Measurements from ENCODE around the gene CSNK1A1.
"Not testable (repeated sequence)": the region's sequence is repeated elsewhere in the genome, so short reads cannot be mapped to it uniquely, and the experiment has no call there.

The CSNK1A1 gene
- 181 to 246 (median 184) reads per million in 3 experiments for total RNA-seq

DNA sequence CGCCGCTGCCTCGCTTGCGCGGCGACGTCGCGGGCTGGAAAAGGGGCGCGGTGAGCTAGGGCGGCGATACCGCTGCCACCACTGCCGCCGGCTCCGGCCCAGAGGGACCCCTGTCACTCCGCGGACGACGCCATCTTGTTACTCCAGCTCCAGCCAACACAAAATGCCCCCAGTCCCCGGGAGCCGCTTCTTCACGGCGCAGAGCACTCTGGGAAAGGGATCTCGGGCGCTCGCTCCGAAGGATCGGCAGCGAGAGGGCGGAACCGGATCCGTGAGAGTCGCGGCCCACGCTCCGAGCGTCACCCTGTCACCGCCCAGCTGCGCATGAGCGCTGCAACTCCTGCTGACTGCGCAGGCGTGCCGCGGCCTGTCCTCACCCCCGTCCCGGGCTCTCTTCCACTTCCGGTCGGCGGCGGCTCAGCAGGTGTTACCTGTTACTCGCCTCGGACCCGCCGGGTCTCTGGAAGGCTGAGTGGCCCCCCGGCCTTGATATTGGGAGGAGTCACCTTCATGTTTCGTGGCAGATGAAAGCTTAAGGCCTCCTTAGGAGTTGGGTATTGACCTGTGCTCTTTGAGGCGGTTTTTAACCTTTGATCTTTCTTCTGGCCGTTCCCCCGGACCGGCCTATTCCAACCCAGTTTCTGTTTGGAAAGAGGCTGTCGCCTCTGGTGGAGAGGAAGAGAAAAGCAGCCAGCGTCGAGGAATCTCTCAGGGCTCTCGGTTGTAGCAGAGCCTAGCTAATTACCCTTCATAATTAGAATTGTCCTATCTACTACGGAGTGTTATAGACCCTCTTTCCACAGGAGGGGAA, at the start of gene CSNK1A1:
CSNK1A1 (minus strand) TSS at position 213 of the 811 bp plus-strand sequence. CDS start 475 bp downstream, outside the sequence.
- DNase-seq = peak; percentile 99

DNA sequence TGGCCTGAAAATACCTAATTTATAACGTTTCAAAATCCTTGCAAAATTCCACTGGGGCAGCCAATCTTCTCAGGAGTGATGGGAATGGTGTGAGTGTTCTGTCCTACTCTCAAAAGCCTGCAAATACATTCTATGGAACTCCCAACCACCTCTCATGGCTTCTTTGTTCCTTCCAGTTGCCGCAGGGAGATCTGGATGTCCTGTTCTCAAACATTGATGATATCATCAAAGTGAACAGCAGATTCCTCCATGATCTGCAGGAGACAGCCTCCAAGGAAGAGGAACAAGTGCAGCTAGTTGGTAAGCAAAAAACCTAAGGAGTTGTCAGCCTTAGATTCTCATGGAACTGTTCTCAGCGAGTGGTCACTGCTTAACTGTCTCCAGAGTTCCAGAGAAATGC, 49.7 kb upstream of the CSNK1A1 start:
- no peak for DNase-seq

DNA sequence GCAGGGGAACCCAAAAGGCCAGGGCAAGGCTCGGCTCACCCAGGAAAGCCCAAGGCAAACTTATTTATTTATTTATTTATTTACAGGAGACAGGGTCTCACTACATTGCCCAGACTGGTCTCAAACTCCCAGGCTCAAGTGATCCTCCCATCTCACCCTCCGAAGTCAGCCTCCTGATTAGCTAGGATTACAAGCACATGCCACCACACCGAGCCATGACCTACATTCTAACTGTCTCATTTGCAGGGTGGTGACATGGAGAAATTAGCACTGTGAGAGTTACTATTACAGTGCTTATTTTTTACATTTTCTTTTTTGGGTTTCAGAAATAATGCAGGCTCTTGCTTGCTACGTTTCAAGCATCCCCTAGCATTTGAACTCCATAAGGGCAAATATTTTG, 48.1 kb upstream of the CSNK1A1 start:
- DNase-seq = no peak

DNA sequence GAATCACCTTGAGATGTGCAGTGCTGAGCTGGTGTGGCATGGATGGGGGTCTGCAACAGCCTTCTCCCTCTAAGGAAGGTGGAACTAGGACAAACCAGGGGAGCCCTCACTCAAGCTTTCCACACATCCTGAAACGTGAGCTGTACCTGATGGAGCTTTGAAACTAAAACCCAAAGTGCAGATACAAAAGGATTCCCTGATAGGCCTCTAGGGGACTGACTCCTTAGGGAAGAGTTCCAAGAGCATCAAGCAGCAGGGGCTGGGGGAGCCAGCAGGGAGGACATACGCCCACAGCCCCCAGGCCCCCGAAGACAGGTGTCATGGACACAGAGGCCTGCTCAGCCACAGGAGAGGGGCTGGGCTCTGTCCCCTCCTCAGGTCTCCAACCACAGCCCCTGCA, 47.7 kb upstream of the CSNK1A1 start:
- no peak for DNase-seq

DNA sequence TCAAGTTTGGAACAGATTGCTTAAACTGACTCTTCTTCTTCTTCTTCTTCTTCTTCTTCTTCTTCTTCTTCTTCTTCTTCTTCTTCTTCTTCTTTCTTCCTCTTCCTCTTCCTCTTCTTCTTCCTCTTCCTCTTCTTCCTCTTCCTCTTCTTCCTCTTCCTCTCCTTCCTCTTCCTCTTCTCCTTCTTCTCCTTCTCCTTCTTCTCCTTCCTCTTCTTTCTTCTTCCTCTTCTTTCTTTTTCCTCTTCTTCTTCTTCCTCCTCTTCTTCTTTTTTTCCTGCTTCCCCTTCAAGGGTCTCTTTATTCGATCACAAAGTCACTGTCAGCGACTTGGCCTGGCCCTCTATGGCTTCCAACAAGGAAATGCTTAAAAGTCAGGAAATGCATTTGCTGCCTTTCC, 47.0 kb upstream of the CSNK1A1 start:
- not testable (repeated sequence) for DNase-seq

DNA sequence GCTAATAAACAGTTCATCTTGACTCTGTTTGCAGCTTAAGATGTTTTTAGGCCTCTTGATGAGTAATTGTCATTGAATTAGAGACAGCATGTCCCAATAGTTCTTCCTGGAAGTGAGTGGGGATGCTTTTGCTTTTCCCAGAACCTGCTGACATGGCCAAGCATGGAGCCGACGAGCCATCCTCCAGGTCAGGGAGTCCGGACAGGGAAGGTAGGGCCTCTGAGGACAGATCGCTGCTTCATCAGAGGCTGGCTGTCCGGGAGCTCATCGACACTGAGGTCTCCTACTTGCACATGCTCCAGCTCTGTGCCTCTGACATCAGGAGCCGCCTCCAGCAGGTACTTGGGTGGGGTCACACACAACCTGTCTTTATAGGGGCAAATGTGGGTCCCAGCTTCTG, 46.4 kb upstream of the CSNK1A1 start:
- no peak for DNase-seq

DNA sequence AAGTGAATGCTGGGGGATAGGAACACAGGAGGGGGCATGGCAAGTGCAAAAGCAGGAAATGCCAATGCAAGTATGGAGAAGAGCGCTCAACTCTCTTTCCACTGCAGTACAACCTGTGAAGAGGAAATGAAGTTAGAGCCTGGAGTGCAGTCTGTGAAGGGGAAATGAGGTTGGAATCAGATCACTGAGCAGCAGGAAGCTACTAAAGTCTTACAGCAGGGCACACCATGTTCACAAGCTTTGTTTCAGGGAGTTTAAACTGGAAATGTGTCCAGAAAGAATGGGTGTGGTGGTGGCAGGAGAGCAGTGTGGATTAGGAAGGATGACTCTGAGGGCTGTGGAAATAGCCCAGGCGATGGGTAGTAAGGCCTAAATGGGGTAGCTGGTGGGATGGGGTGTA, 45.5 kb upstream of the CSNK1A1 start:
- no peak for DNase-seq

DNA sequence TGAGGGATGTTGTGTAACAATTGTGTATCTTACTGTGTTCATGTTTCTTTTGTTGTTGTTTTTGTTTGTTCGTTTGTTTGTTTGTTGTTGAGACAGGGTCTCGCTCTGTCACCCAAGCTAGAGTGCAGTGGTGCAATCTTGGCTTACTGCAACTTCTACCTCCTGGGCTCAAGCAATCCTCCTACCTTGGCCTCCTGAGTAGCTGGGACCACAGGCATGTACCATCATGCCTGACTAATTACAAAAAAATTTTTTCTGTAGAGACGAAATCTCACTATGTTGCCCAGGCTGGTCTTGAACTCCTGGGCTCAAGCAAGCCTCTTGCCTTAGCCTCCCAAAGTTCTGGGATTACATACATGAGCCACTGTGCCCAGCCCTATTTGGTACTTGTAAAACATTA, 43.9 kb upstream of the CSNK1A1 start:
- not testable (repeated sequence) for DNase-seq

DNA sequence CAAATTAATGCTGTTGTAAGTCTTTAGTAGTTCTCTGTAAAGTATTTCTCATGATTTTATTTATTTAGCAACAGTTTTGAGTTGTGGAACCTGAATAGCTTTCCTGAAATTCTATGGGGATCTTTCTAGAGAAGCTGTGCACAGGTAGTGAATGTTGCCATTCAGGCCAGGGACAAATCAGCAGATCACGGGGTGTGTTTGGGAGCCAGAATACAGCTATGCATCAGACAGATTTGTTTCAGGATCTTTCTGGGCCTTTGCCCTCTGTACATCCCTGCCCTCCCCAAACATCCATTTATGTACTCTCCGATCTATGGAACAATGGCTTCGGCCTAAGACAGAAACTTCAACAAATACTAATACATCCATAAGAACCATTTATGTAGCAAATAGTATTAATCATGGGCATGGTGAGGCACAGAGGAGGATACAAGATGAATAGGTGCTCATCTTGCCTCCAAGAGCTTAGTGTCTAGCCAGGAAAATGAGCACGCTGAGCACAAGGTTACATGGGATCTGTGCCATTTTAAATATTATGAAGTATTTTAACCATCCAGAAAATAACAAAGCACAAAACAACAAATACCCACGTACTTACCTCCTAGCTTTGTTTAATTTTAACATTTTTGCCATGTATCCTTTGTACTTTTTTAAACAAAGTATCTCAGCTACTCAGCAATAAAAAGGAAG, 43.1 kb upstream of the CSNK1A1 start:
- no peak for DNase-seq

DNA sequence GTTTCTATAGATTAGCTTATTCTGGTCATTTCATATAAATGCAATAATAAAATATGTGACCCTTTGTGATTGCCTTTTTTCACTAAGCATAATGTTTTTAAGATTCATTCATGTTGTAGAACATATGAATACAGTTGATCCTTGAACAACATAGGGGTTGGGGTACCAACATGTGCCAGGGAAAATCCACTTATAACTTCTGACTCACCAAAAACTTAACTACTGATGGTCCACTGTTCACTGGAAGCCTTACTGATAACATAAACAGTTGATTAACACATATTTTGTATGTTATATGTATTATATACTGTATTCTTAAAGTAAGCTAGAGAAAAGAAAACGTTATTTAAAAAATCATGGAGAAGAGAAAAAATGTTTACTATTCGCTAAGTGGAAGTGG, 42.1 kb upstream of the CSNK1A1 start:
- no peak for DNase-seq

DNA sequence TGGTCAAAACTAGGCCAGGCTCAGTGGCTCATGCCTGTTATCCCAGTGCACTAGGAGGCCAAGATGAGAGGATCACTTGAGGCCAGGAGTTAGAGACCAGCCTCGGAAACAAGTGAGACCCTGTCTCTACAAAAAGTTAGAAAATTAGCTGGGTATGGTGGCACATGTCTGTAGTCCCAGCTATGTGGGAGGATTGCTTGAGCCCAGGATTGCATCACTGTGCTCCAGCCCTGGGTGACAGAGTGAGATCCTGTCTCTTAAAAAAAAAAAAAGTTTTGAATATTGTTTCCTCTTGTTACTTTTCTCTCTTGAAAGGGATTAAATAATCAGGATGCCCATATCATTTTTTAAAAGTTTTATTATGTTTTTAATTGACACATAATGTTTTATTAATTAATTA, 37.7 kb upstream of the CSNK1A1 start:
- no peak for DNase-seq

DNA sequence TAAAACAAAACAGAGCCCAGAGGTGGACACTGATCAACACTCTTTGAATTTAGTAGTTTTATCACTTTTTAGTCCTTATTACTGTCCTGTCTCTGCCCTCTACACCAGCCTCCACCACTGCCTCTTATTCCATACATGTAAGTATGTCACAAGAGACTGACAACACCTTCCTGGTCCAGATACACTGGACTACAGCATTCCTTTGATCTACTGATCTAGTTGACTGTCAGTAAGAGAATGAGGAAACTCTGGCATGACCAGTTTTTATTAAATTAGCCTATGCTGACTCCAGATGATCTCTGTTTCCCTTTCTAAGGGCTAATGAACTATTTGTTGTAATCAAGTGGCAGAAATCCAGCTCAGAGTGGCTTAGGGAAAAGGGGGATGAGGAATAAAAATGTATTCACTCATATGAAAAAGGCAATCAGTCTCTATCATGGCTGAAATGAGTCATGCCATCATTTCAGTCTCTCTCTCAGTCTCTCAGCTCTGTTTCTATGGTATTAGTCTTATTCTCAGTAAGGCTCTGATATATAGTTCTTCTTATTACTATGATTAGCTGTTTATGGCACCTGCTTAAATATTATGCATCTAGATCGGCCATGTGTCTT, 35.6 kb upstream of the CSNK1A1 start:
- DNase-seq = no peak

DNA sequence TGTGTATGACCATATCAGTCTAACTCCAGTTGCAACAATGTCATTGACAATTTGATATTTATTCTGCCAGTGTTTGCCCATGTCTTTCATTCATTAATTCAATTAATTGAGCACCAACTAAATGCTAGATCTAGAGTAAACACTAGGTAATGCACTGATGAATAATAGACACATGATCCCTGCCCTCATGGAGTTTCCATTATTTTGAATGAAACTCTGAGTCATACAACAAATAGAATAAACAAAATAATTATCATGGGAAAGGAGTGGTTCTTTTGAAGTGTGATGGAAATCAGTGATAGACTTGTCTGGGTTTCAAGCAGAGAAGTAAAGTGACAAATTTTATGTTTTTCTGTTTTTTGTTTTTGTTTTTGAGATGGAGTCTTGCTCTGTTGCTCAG, 34.7 kb upstream of the CSNK1A1 start:
- DNase-seq = no peak

DNA sequence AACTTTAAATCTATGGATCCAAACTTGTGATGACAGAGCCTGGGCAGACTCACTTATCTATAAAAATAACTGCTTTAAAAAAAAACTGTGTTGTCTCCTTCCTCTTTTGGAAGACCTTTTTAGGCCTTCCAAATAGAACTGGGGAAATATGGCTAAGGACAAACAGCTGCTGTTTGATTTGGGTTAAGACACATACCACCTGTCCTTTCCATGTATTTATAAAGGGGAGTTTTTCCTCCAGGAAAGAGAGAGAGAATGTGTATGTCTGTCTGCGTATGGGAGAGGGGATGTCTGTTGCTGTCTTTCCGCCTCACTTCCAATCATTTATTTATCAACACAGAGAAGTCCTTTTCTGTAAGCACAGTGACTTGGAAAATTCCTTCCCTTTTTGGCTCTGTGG, 32.9 kb upstream of the CSNK1A1 start:
- no peak for DNase-seq

DNA sequence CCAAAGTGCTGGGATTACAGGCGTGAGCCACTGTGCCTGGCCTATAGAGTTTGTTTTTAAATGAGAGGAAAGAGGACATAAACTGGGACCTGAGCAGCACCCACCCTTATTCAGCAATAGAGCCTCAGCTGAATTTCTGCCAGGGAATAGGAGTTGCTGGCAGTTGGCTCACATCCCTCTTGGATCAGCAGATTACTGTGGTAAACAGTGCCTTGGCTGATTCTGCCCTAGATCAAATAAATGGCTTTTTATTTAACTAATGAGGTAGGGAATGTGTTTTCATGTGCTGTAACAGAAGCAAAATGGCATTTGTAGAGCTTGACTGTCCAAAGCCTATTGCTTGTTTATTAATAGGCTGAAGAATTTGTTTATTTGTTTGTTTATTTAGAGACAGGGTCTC, 32.2 kb upstream of the CSNK1A1 start:
- DNase-seq = no peak

DNA sequence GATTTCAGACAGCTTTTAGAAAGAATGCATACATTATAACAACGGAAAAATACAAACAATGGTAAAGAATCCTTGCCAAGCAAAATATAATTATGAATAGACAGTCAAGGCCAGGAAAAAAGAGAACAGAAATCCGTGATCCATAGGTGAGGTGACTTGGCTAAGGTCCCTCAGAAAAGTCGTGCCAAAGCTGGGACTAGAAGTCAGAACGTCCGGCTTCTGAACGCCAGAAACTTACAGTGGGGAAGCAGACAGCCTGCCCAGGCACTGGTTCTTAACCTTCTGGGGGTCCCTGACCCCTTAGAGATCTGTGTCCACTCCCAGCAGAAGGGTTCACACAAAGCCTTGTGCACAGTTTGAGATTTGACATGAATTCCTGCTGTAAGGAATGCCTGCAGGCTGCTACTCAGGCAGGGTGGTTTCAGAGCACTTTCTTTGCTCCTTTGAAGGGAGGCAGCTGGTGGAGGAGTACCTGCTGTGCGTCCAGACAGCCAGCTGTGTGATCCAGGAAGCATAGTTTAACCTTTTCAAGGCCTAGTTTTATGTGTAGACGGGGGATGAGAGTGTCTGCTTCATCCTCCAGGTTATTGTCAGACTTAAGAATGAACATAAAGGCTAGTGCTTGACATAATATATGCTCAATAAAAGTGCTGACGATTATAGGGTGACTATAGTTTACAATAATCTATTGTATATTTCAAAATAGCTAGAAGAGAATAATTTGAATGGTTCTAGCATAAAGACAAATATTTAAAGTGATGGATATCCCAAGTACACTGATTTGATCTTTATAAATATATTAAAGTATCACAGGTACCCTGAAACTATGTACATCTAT, 30.9 kb upstream of the CSNK1A1 start:
- no peak for DNase-seq

DNA sequence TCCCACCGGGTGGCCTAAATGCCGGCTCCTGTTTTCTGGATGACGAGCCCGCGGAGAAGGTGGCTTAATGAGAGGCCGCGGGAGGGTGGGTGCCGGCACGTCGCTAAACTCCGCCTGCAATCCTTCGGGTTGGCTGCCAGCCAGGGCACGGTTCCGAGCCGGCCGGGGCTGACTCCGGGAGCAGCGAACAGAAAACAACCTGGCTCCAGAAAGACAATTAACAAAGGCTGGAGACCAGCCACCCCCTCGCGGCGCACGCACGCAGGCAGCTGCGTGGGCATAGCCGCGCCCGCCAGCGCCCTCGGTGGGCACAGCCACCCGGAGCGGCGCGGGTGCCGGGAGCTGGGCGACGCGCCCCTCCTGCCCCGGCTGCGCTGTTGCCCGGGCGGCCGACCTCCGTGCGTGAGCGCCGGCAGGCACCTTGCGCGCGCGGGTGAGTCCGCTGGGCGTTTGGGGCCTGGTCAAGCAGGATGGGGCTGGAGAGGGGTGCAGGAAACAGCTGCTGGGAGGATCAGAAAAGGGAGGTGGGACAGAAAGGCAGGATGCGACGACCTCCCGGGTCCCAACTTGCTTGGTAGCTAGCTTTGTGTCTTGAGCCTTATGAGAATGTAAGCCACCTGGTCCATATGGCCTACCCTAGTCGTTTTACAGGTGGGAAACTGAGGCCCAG, 30.1 kb upstream of the CSNK1A1 start, which contains the start of gene ARHGEF37:
ARHGEF37 (plus strand) TSS at position 307 of the 670 bp plus-strand sequence. CDS start 16,272 bp downstream, outside the sequence.
- DNase-seq = peak; percentile 20

DNA sequence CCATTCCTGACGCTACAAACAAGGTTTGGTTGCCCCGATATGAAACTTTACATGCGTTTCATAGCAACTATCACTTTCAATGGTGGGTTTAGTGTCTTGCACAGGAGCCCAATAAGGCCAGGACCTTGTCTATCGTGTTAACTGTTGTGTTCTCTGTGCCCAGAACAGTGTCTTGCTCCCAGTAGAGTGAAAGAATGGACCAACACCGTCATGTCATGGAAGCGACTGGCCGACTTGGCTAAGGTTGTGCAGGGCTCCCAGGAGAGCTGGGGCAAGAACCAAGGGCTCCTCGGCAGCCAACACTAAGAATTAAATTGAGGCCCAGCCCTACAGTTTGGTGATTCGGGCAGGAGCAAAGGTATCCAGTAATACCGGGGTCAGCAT, 29.6 kb upstream of the CSNK1A1 start:
- DNase-seq = no peak

DNA sequence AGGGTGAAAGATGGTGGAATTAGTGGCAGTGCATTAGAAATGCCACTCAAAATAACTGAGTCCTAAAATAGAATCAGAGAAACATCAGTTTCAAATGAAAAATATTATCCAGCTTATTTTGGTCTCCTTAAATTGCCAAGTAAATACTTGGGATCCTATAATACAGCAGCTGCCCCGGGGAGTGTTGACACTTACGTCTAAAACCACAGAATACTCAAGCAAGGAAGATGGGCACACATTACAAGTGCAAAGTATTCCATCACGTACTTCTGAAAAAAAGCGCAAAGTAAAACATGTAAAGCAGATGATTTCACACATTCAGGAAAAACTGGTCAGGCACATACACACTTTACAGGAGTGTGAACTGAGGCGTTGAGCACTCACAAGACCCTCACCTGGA, 27.7 kb upstream of the CSNK1A1 start:
- no peak for DNase-seq

DNA sequence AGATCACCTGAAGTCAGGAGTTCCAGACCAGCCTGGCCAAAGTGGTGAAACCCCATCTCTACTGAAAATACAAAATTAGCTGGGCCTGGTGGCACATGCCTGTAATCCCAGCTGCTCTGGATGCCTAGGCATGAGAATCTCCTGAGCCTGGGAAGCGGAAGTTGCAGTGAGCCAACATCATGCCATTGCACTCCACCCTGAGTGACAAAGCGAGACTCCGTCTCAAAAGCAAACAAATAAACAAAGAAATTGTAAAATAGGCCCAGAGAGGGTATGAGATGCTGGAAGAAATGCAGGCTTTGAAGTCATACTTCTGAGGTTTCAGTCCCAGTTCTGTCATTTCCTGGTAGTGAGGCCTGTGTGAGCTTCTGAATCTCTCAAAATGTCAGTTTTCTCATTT, 24.8 kb upstream of the CSNK1A1 start:
- DNase-seq = peak; percentile 9

DNA sequence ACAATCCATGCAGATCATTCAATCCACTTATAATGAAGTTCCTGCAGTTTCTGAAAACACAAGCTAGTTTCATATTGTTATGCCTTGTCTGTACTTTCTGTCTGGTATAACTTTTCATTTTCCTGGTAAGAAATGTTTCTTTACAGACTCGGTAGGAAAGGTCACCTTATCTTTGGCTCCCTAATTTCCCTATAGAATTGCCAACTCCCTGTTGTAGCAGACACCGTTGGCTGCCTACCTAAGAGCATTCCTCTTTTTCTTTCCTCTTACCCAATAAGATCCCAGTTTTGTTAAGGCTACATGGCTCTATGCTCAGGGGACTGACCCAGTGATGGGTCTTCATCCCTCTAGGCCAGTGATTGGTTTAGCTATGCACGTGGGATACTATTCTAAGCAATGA, 23.9 kb upstream of the CSNK1A1 start:
- DNase-seq = no peak

DNA sequence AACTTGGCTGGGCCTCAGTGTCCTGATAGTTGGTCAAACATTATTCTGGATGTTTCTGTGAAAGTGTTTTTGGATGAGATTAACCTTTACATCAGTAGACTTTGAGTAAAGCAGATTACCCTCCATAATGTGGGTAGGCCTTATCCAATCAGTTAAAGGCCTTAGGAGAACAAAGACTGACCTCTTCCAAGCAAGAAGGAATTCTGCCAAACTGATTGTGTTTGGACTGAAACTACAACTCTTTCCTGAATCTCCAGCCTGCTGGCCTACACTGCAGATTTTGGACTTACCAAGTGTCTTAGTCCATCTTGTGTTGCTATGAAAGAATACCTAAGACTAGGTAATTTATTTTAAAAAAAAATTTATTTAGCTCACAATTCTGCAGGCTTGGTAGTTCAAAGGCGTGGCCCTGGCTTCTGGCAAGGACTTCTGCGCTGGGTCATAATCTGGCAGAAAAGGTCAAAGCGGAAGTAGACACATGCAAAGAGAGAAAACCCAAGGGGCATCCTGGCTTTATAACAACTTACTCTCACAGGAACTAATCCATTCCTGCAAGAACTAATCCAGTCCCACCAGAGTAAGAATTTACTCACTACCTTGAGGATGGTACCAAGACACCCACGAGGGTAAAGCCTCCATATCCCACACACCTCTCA, 21.5 kb upstream of the CSNK1A1 start:
- DNase-seq = no peak

All from central memory CD4-positive, alpha-beta T cell (primary cell).